Tongue (tissue), 2 donors: Measurements from ENCODE around the gene ZNF512B. TPM values are rescaled to one million over a fixed set of nuclear protein-coding genes. Genes with fewer than 3 reads are reported as not detected.
"Not testable (repeated sequence)": the region's sequence is repeated elsewhere in the genome, so short reads cannot be mapped to it uniquely, and the experiment has no call there.

Experiments used
- DNase-seq: peaks from one replicate; pipeline ENCODE4 v3.0.0-alpha.2; 2015
- total RNA-seq: library from RNA; depleted of rRNA; stranded (reverse); fragments of >200 nt; gene quantifications from one replicate; pipeline ENCODE4 v1.2.3, GENCODE V29; 2014

ZNF512B gene
- total RNA-seq, 1 donor from 2014 or later: 15.3 TPM

- peak; percentile 53 for DNase-seq
Measured at GRCh38 chr20:63978319-63979228, 8.8 kb upstream of the ZNF512B start.

- no peak for DNase-seq
Measured at GRCh38 chr20:63977739-63978276, 8.1 kb upstream of the ZNF512B start.

- no peak for DNase-seq
Measured at GRCh38 chr20:63976980-63977738, 7.4 kb upstream of the ZNF512B start.

GRCh38 chr20:63976511-63976910, 6.8 kb upstream of the ZNF512B start:
- not testable (repeated sequence) for DNase-seq

GRCh38 chr20:63974402-63975200, 4.9 kb upstream of the ZNF512B start:
- no peak for DNase-seq

- DNase-seq: peak; percentile 92
Measured at GRCh38 chr20:63973636-63974401, 4.1 kb upstream of the ZNF512B start.

- no peak for DNase-seq
Measured at GRCh38 chr20:63973160-63973479, 3.4 kb upstream of the ZNF512B start.

- no peak for DNase-seq
Measured at GRCh38 chr20:63972312-63973159, 2.8 kb upstream of the ZNF512B start.

- not testable (repeated sequence) for DNase-seq
Measured at GRCh38 chr20:63971960-63972311, 2.2 kb upstream of the ZNF512B start.

- DNase-seq: no peak
Measured at GRCh38 chr20:63970714-63971431, 1.1 kb upstream of the ZNF512B start.

GRCh38 chr20:63968928-63969760, 586 bp downstream of the ZNF512B start:
- peak; percentile 40 for DNase-seq

- no peak for DNase-seq
Measured at GRCh38 chr20:63968136-63968927, 1.4 kb downstream of the ZNF512B start.

- no peak for DNase-seq
Measured at GRCh38 chr20:63967330-63968135, 2.2 kb downstream of the ZNF512B start.

GRCh38 chr20:63966944-63967322, 2.8 kb downstream of the ZNF512B start:
- no peak for DNase-seq

- DNase-seq: no peak
Measured at GRCh38 chr20:63966172-63966943, 3.4 kb downstream of the ZNF512B start.

GRCh38 chr20:63964412-63964811, 5.3 kb downstream of the ZNF512B start:
- no peak for DNase-seq
